ENCODE data around the gene UGT1A1.
"Not testable (repeated sequence)": the region's sequence is repeated elsewhere in the genome, so short reads cannot be mapped to it uniquely, and the experiment has no call there.

The UGT1A1 gene

DNA sequence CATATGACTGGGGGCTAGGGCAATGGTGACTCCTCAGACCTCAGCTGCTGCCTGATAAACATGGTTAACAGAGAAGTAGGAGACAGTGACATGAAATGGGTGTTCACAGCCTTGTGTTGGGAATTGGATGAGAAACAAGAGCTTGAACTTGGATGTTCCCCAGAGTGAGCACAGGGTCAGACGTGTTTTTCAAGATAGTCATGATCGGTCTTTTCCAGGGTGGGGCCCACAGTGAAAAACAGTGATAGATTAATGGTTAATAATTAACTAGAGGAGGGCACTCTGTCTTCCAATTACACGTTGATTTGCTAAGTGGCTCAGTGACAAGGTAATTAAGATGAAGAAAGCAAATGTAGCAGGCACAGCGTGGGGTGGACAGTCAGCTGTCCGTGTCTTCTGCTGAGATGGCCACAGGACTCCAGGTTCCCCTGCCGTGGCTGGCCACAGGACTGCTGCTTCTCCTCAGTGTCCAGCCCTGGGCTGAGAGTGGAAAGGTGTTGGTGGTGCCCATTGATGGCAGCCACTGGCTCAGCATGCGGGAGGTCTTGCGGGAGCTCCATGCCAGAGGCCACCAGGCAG lies 31.3 kb upstream of the UGT1A1 start, which contains the start of gene UGT1A3:
UGT1A3 (plus strand) TSS at position 320 of the 579 bp plus-strand sequence; CDS start at position 405, 85 bp downstream.
- Histone ChIP-seq H3K9me2 (replicated peaks; ENCODE audit: insufficient read depth, low read length) (no peaks in the 10 kb centered on the region), H3K36me3 (ENCODE audit: low read length) (no peaks in the 10 kb centered on the region), H3K27ac (ENCODE audit: low read depth, low read length) (no peak within 1 kb of the TSS), H3K4me2 (ENCODE audit: low read depth, low read length, poor library complexity, severe bottlenecking) (no peak within 1 kb of the TSS), H3K9ac (ENCODE audit: low read length) (no peak within 1 kb of the TSS), H3K79me2 (ENCODE audit: insufficient read depth, low read length) (no peaks in the 10 kb centered on the region), H3F3A (ENCODE audit: insufficient read depth) (no peaks in the 10 kb centered on the region), H4K20me1 (ENCODE audit: low read depth, low read length) (no peaks in the 10 kb centered on the region), H2AFZ (ENCODE audit: low read depth, low read length, severe bottlenecking) (no peak within 1 kb of the TSS), H3K9me3 (ENCODE audit: insufficient read depth, low read length) (no peaks in the 10 kb centered on the region), H3K27me3 (ENCODE audit: low read length) (no peaks in the 10 kb centered on the region), H3K4me3 (ENCODE audit: insufficient read depth, low read length, poor library complexity, severe bottlenecking) (no peak within 1 kb of the TSS)
- no peak for TF ChIP-seq EZH2phosphoT487 (conservative IDR thresholded peaks at IDR 0.05; ENCODE audit: low read length)
- TF ChIP-seq, protein P1, sequence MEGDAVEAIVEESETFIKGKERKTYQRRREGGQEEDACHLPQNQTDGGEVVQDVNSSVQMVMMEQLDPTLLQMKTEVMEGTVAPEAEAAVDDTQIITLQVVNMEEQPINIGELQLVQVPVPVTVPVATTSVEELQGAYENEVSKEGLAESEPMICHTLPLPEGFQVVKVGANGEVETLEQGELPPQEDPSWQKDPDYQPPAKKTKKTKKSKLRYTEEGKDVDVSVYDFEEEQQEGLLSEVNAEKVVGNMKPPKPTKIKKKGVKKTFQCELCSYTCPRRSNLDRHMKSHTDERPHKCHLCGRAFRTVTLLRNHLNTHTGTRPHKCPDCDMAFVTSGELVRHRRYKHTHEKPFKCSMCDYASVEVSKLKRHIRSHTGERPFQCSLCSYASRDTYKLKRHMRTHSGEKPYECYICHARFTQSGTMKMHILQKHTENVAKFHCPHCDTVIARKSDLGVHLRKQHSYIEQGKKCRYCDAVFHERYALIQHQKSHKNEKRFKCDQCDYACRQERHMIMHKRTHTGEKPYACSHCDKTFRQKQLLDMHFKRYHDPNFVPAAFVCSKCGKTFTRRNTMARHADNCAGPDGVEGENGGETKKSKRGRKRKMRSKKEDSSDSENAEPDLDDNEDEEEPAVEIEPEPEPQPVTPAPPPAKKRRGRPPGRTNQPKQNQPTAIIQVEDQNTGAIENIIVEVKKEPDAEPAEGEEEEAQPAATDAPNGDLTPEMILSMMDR (IDR thresholded peaks at IDR 0.05; ENCODE audit: insufficient read depth, low read length, poor library complexity, severe bottlenecking) = no peak

DNA sequence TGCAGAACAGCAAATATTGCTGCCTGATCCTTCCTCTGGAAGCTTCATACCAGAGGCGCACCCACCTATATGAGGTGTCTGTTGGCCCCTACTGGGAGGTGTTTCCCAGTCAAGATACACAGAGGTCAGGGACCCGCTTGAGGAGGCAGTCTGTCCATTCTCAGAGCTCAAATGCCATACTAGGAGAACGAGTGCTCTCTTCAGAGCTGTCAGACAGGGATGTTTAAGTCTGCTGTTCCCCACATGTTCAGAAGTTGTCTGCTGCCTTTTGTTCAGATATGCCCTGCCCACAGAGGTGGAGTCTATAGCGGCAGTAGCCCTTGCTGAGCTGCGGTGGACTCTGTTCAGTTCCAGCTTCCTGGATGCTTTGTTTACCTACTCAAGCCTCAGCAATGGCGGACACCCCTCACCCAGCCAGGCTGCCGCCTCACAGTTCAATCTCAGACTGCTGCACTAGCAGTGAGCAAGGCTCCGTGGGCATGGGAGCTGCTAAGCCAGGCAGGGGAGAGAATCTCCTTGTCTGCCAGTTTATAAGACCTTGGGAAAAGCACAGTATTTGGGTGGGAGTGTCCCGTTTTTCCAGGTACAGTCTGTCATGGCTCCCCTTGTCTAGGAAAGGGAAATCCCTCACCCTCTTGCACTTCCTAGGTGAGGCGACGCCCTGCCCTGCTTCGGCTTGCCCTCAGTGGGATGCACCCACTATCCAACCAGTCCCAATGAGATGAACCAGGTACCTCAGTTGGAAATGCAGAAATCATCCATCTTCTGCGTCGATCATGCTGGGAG lies 23.0 kb upstream of the UGT1A1 start:
- not testable (repeated sequence) for H3K36me3 ChIP-seq (ENCODE audit: low read length); H3F3A ChIP-seq (ENCODE audit: insufficient read depth); H2AFZ ChIP-seq (ENCODE audit: low read depth, low read length, severe bottlenecking); H3K9me3 ChIP-seq (ENCODE audit: insufficient read depth, low read length); H4K20me1 ChIP-seq (ENCODE audit: low read depth, low read length); H3K27ac ChIP-seq (ENCODE audit: low read depth, low read length); H3K9ac ChIP-seq (ENCODE audit: low read length); H3K4me3 ChIP-seq (ENCODE audit: insufficient read depth, low read length, poor library complexity, severe bottlenecking); H3K4me2 ChIP-seq (ENCODE audit: low read depth, low read length, poor library complexity, severe bottlenecking); H3K79me2 ChIP-seq (ENCODE audit: insufficient read depth, low read length); H3K27me3 ChIP-seq (ENCODE audit: low read length); H3K9me2 ChIP-seq (replicated peaks; ENCODE audit: insufficient read depth, low read length)

DNA sequence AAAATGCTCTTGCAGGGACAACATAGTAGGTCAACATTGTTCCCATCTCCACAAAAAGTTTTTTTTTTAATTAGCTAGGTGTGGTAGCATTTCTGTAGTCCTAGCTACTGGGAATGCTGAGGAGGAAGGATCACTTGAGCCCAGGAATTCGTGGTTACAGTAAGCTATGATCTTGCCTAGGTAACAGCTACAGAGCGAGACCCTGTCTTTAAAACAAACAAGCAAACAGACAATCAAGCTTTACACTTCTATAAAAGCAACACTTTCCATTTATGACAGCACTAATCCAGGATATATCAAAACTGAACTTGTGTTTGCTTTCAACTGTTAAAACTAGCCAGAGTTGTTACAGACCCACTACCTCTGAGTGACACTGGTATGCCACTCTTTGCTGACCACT lies 19.2 kb upstream of the UGT1A1 start:
- Histone ChIP-seq H3K9ac (ENCODE audit: low read length) (no peak overlapping the region), H3K9me3 (ENCODE audit: insufficient read depth, low read length) (no peaks in the 10 kb centered on the region), H2AFZ (ENCODE audit: low read depth, low read length, severe bottlenecking) (no peak overlapping the region), H4K20me1 (ENCODE audit: low read depth, low read length) (no peaks in the 10 kb centered on the region), H3K4me2 (ENCODE audit: low read depth, low read length, poor library complexity, severe bottlenecking) (no peak overlapping the region), H3K9me2 (replicated peaks; ENCODE audit: insufficient read depth, low read length) (no peaks in the 10 kb centered on the region), H3K4me3 (ENCODE audit: insufficient read depth, low read length, poor library complexity, severe bottlenecking) (no peak overlapping the region), H3F3A (ENCODE audit: insufficient read depth) (no peaks in the 10 kb centered on the region), H3K27me3 (ENCODE audit: low read length) (no peaks in the 10 kb centered on the region), H3K79me2 (ENCODE audit: insufficient read depth, low read length) (no peaks in the 10 kb centered on the region), H3K36me3 (ENCODE audit: low read length) (no peaks in the 10 kb centered on the region), H3K27ac (ENCODE audit: low read depth, low read length) (no peak overlapping the region)
- TF ChIP-seq, protein P1 (IDR thresholded peaks at IDR 0.05; ENCODE audit: insufficient read depth, low read length, poor library complexity, severe bottlenecking) = no peak
- no peak for TF ChIP-seq EZH2phosphoT487 (conservative IDR thresholded peaks at IDR 0.05; ENCODE audit: low read length)
